ENCODE data around the gene CSF1R. TPM values are rescaled to one million over a fixed set of nuclear protein-coding genes. Genes with fewer than 3 reads are reported as not detected.

CSF1R gene
- polyA plus RNA-seq, 1 of the 3 experiments (the other 2 are of a cell fraction) = 0.25 TPM

GRCh38 chr5:150124596-150124995, 38.2 kb upstream of the CSF1R start:
- WGBS (ENCODE audit: low lambda C conversion rate) = 88% methylated on average over 8 of the region's 8 CpGs
- no peaks in the 10 kb centered on the region for H3K27me3 ChIP-seq (ENCODE audit: insufficient read depth)

DNA sequence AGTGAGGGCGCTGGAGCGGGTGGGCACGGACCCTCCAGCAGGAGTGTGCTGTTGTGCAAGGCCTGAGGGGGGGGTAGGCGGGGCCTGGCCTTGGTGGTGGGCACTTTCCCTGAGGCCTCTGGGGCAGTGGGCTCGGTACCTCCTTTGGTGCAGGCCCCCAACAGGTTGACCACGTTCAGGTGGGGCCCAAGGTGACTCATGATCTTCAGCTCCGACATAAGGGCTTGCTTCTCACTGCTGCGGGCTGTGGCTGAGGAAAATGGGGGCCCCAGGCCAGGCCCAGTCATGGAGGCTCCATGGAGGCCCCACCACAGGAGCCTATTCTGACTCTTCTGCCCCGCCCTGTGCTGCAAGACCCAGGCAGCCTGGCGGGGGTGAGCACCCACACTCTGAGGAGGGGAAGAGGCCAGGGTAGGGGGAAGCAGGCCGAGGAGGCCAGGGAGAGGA, 37.8 kb upstream of the CSF1R start:
- H3K36me3 ChIP-seq (replicated peaks in 1 of 2; ENCODE audit: control insufficient read depth in 1 of 2, insufficient read depth in 2 of 2, low read length in 1 of 2) = peaks cover 27 to 84% of the 10 kb centered on the region in 2 experiments
- ChIA-PET POLR2A (no interaction called here), CTCF (interaction anchor here (0.8 to 12.5 kb wide), 5 partner anchors 11 to 92 kb away, joined by 3 to 173 read pairs (median 3); no protein-coding TSS in a partner anchor)
- H3F3A ChIP-seq (replicated peaks; ENCODE audit: insufficient read depth) = no peaks in the 10 kb centered on the region
- no peaks in the 10 kb centered on the region for H3K4me1 ChIP-seq (ENCODE audit: control insufficient read depth in 1 of 2, insufficient read depth in 2 of 2, low read depth in 1 of 2, low read length in 1 of 2)
- H3K9me3 ChIP-seq = no peaks in the 10 kb centered on the region
- H3K27me3 ChIP-seq (ENCODE audit: insufficient read depth) = no peaks in the 10 kb centered on the region
- no peak for DNase-seq
- H3K9me2 ChIP-seq = no peaks in the 10 kb centered on the region
- no peak overlapping the region for H2AFZ ChIP-seq (ENCODE audit: low read depth)
- no peaks in the 10 kb centered on the region for H4K20me1 ChIP-seq (ENCODE audit: insufficient read depth)
- no peak overlapping the region for H3K9ac ChIP-seq
- H3K79me2 ChIP-seq (ENCODE audit: insufficient read depth) = no peaks in the 10 kb centered on the region
- 90% methylated on average over 6 of the region's 11 CpGs for WGBS (ENCODE audit: low lambda C conversion rate)
- no peak overlapping the region for H3K4me2 ChIP-seq
- no peak overlapping the region for H3K27ac ChIP-seq (ENCODE audit: low read depth in 2 of 2, low read length in 1 of 2)
- no peak overlapping the region for H3K4me3 ChIP-seq (ENCODE audit: low read depth in 2 of 2, low read length in 1 of 2)
- TF ChIP-seq FOXJ3 (CRISPR knock-in tag; IDR thresholded peaks at IDR 0.05) (no peak), EZH2phosphoT487 (IDR thresholded peaks at IDR 0.05; ENCODE audit: borderline replicate concordance, low read depth) (no peak), RXRA (IDR thresholded peaks at IDR 0.05; ENCODE audit: borderline replicate concordance, low read depth) (no peak), RAD21 (IDR thresholded peaks at IDR 0.05; ENCODE audit: low read length) (no peak), USF1 (IDR thresholded peaks at IDR 0.05; ENCODE audit: borderline replicate concordance, low read depth) (no peak), TAF1 (IDR thresholded peaks at IDR 0.05; ENCODE audit: borderline replicate concordance, low read depth, low read length) (no peak), ELF1 (IDR thresholded peaks at IDR 0.05) (no peak), RFX5 (IDR thresholded peaks at IDR 0.05; ENCODE audit: low read length) (no peak), NRF1 (IDR thresholded peaks at IDR 0.05; ENCODE audit: low read depth, low read length) (no peak), TCF12 (IDR thresholded peaks at IDR 0.05) (no peak), JUND (IDR thresholded peaks at IDR 0.05) (no peak), SMC3 (IDR thresholded peaks at IDR 0.05; ENCODE audit: low read depth, low read length) (no peak), NFIC (IDR thresholded peaks at IDR 0.05; ENCODE audit: borderline replicate concordance) (no peak), GATA2 (CRISPR knock-in tag; IDR thresholded peaks at IDR 0.05) (no peak), MEF2A (IDR thresholded peaks at IDR 0.05; ENCODE audit: borderline replicate concordance, low read depth) (no peak)
- TF ChIP-seq, protein P1, sequence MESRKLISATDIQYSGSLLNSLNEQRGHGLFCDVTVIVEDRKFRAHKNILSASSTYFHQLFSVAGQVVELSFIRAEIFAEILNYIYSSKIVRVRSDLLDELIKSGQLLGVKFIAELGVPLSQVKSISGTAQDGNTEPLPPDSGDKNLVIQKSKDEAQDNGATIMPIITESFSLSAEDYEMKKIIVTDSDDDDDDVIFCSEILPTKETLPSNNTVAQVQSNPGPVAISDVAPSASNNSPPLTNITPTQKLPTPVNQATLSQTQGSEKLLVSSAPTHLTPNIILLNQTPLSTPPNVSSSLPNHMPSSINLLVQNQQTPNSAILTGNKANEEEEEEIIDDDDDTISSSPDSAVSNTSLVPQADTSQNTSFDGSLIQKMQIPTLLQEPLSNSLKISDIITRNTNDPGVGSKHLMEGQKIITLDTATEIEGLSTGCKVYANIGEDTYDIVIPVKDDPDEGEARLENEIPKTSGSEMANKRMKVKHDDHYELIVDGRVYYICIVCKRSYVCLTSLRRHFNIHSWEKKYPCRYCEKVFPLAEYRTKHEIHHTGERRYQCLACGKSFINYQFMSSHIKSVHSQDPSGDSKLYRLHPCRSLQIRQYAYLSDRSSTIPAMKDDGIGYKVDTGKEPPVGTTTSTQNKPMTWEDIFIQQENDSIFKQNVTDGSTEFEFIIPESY (IDR thresholded peaks at IDR 0.05; ENCODE audit: borderline replicate concordance, low read depth) = no peak
- TF ChIP-seq, protein P2, sequence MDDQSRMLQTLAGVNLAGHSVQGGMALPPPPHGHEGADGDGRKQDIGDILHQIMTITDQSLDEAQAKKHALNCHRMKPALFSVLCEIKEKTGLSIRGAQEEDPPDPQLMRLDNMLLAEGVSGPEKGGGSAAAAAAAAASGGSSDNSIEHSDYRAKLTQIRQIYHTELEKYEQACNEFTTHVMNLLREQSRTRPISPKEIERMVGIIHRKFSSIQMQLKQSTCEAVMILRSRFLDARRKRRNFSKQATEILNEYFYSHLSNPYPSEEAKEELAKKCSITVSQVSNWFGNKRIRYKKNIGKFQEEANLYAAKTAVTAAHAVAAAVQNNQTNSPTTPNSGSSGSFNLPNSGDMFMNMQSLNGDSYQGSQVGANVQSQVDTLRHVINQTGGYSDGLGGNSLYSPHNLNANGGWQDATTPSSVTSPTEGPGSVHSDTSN (IDR thresholded peaks at IDR 0.05) = no peak

More at GRCh38 chr5:150124596-150124995, 38.2 kb upstream of the CSF1R start:
- POLR2A ChIA-PET = no interaction called here
- H4K20me1 ChIP-seq (ENCODE audit: insufficient read depth) = no peaks in the 10 kb centered on the region
- peaks cover 31 to 84% of the 10 kb centered on the region in 2 experiments for H3K36me3 ChIP-seq (replicated peaks in 1 of 2; ENCODE audit: control insufficient read depth in 1 of 2, insufficient read depth in 2 of 2, low read length in 1 of 2)
- CTCF ChIA-PET = interaction anchor here (1.3 to 12.5 kb wide), 5 partner anchors 10 to 131 kb away, joined by 3 to 173 read pairs (median 7); no protein-coding TSS in a partner anchor
- no peaks in the 10 kb centered on the region for H3K4me1 ChIP-seq (ENCODE audit: control insufficient read depth in 1 of 2, insufficient read depth in 2 of 2, low read depth in 1 of 2, low read length in 1 of 2)
- no peaks in the 10 kb centered on the region for H3K79me2 ChIP-seq (ENCODE audit: insufficient read depth)
- no peak overlapping the region for H3K4me2 ChIP-seq
- no peaks in the 10 kb centered on the region for H3K9me3 ChIP-seq
- no peak overlapping the region for H3K27ac ChIP-seq (ENCODE audit: low read depth in 2 of 2, low read length in 1 of 2)
- H2AFZ ChIP-seq (ENCODE audit: low read depth) = no peak overlapping the region
- DNase-seq = no peak
- no peaks in the 10 kb centered on the region for H3K9me2 ChIP-seq
- no peaks in the 10 kb centered on the region for H3F3A ChIP-seq (replicated peaks; ENCODE audit: insufficient read depth)
- no peak overlapping the region for H3K4me3 ChIP-seq (ENCODE audit: low read depth in 2 of 2, low read length in 1 of 2)
- no peak overlapping the region for H3K9ac ChIP-seq
- TF ChIP-seq RAD21 (IDR thresholded peaks at IDR 0.05; ENCODE audit: low read length) = no peak
- no peak for TF ChIP-seq JUND (IDR thresholded peaks at IDR 0.05)
- no peak for TF ChIP-seq USF1 (IDR thresholded peaks at IDR 0.05; ENCODE audit: borderline replicate concordance, low read depth)
- TF ChIP-seq, protein P1 (IDR thresholded peaks at IDR 0.05; ENCODE audit: borderline replicate concordance, low read depth) = no peak
- no peak for TF ChIP-seq SMC3 (IDR thresholded peaks at IDR 0.05; ENCODE audit: low read depth, low read length)
- no peak for TF ChIP-seq TEAD4 (IDR thresholded peaks at IDR 0.05; ENCODE audit: borderline replicate concordance, insufficient read depth)
- TF ChIP-seq GATA2 (CRISPR knock-in tag; IDR thresholded peaks at IDR 0.05) = no peak
